DND-41 (cell line): ENCODE data around the gene ACTG1.

Source experiments
- ATAC-seq: fragments of 200-7000 bp; cut with Tn5 transposase; 3 replicates; pipeline ENCODE4 v1.9.1; 2021; ENCODE audit warnings: low read depth; ENCODE audit not compliant: insufficient read depth
- DNase-seq: peaks from one replicate; pipeline ENCODE4 v3.0.0-alpha.2; 2020
- H2AFZ ChIP-seq: 2 replicates; pipeline ENCODE4 v1.6.0; 2012; ENCODE audit warnings: low read depth, low read length
- H3K27ac ChIP-seq: 2 replicates; pipeline ENCODE4 v1.5.1; 2012; ENCODE audit warnings: low read length, inconsistent platforms
- H3K27me3 ChIP-seq: fragments of 200-600 bp; sonication (generic); 2 replicates; pipeline ENCODE4 v1.6.0; 2012; ENCODE audit warnings: low read length, mild to moderate bottlenecking, inconsistent platforms; ENCODE audit not compliant: insufficient read depth, poor library complexity
- H3K36me3 ChIP-seq: 2 replicates; pipeline ENCODE4 v1.5.1; 2012; ENCODE audit warnings: low read length, inconsistent platforms; ENCODE audit not compliant: insufficient read depth
- H3K4me1 ChIP-seq: 2 replicates; pipeline ENCODE4 v1.5.1; 2012; ENCODE audit warnings: mild to moderate bottlenecking, low read length; ENCODE audit not compliant: insufficient read depth
- H3K4me2 ChIP-seq: 2 replicates; pipeline ENCODE4 v1.6.0; 2012; ENCODE audit warnings: mild to moderate bottlenecking, moderate library complexity, low read length, inconsistent platforms; ENCODE audit not compliant: insufficient read depth
- H3K4me3 ChIP-seq, 2 experiments: fragments of 200-600 bp in 1 of 2; shearing (Covaris generic) in 1 of 2; 2 replicates each; pipeline ENCODE4 v1.5.1; 2012 to 2016; ENCODE audit warnings: inconsistent platforms in 2 of 2, low read length in 2 of 2, mild to moderate bottlenecking in 2 of 2, low read depth in 1 of 2, moderate library complexity in 1 of 2
- H3K79me2 ChIP-seq: 2 replicates; pipeline ENCODE4 v1.6.0; 2012; ENCODE audit warnings: low read length, inconsistent platforms; ENCODE audit not compliant: insufficient read depth
- H3K9ac ChIP-seq: 2 replicates; pipeline ENCODE4 v1.6.0; 2012; ENCODE audit warnings: low read depth, mild to moderate bottlenecking, inconsistent platforms, low read length, moderate library complexity
- H3K9me3 ChIP-seq: 2 replicates; pipeline ENCODE4 v1.5.1; 2012; ENCODE audit warnings: low read length, moderate library complexity, mild to moderate bottlenecking, inconsistent platforms; ENCODE audit not compliant: insufficient read depth, severe bottlenecking
- H4K20me1 ChIP-seq: 2 replicates; pipeline ENCODE4 v1.6.0; 2012; ENCODE audit warnings: low read length; ENCODE audit not compliant: insufficient read depth
- EZH2 ChIP-seq: IDR thresholded peaks from 3 replicates; pipeline ENCODE4 v1.6.1; 2012; ENCODE audit warnings: borderline replicate concordance, low read depth, mild to moderate bottlenecking, moderate library complexity, low read length, inconsistent platforms; ENCODE audit not compliant: severe bottlenecking
- TF ChIP-seq, protein P1 (sequence below): IDR thresholded peaks from 2 replicates; pipeline ENCODE4 v1.5.1; 2012; ENCODE audit warnings: borderline replicate concordance, low read length, moderate library complexity, mild to moderate bottlenecking; ENCODE audit not compliant: poor library complexity, severe bottlenecking; ENCODE audit errors: extremely low read depth

The ACTG1 gene

DNA sequence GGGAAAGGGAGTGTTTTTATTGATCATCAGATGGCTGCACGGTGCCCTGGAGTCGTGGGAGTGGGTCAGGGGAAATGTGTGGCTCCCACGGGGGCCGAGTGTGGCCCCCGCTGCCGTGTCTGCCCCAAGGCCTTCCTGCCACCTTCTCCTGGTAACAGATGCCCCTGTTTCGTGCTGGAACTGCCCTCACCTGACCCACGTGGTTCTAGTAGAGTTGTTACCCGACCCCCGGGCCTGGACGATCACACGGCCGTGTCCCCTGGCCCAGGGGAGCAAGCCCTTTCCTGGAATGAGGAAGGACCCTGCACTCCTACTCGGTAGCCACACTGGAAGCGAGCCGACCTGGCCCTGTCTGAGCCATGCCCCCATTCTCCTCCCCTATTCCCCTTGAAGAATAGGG, 37.6 kb downstream of the ACTG1 start:
- Histone ChIP-seq H3K27ac (no peak overlapping the region), H3K27me3 (no peaks in the 10 kb centered on the region), H3K4me2 (no peak overlapping the region), H3K9ac (no peak overlapping the region), H4K20me1 (no peaks in the 10 kb centered on the region), H3K4me1 (no peaks in the 10 kb centered on the region), H3K4me3 (no peak overlapping the region), H3K79me2 (no peaks in the 10 kb centered on the region), H3K9me3 (no peaks in the 10 kb centered on the region), H2AFZ (no peak overlapping the region), H3K36me3 (no peaks in the 10 kb centered on the region)
- DNase-seq (no peak), ATAC-seq (no peak)
- no peak for TF ChIP-seq EZH2
- TF ChIP-seq, protein P1, sequence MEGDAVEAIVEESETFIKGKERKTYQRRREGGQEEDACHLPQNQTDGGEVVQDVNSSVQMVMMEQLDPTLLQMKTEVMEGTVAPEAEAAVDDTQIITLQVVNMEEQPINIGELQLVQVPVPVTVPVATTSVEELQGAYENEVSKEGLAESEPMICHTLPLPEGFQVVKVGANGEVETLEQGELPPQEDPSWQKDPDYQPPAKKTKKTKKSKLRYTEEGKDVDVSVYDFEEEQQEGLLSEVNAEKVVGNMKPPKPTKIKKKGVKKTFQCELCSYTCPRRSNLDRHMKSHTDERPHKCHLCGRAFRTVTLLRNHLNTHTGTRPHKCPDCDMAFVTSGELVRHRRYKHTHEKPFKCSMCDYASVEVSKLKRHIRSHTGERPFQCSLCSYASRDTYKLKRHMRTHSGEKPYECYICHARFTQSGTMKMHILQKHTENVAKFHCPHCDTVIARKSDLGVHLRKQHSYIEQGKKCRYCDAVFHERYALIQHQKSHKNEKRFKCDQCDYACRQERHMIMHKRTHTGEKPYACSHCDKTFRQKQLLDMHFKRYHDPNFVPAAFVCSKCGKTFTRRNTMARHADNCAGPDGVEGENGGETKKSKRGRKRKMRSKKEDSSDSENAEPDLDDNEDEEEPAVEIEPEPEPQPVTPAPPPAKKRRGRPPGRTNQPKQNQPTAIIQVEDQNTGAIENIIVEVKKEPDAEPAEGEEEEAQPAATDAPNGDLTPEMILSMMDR: no peak

DNA sequence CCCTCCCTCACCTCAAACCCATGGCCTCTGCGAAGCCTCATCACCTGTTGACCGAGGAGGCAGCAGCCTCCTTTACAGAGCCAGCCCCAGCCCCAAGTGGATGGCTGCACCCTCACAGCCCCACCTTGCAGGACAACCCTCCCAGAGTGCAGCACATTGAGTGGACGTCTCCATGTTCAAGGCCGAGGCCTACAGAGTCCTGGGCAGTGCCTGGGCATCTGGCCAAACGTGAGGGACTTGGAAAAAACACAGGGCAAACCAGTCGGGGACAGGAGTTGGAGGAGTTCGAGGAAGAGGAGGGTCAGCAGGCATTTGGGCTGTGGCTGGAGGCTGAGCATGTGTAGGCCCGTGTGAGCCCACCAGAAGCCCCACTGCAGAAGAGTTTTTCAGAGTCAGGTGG, 39.6 kb downstream of the ACTG1 start:
- no peaks in the 10 kb centered on the region for H3K79me2 ChIP-seq
- no peak overlapping the region for H2AFZ ChIP-seq
- no peak overlapping the region for H3K9ac ChIP-seq
- H3K27me3 ChIP-seq: no peaks in the 10 kb centered on the region
- H3K4me2 ChIP-seq: no peak overlapping the region
- H3K27ac ChIP-seq: no peak overlapping the region
- no peak overlapping the region for H3K4me3 ChIP-seq
- H4K20me1 ChIP-seq: no peaks in the 10 kb centered on the region
- no peaks in the 10 kb centered on the region for H3K4me1 ChIP-seq
- no peak for DNase-seq
- TF ChIP-seq EZH2: no peak
- TF ChIP-seq, protein P1: no peak
- H3K36me3 ChIP-seq: no peaks in the 10 kb centered on the region
- H3K9me3 ChIP-seq: no peaks in the 10 kb centered on the region
- no peak for ATAC-seq

DNA sequence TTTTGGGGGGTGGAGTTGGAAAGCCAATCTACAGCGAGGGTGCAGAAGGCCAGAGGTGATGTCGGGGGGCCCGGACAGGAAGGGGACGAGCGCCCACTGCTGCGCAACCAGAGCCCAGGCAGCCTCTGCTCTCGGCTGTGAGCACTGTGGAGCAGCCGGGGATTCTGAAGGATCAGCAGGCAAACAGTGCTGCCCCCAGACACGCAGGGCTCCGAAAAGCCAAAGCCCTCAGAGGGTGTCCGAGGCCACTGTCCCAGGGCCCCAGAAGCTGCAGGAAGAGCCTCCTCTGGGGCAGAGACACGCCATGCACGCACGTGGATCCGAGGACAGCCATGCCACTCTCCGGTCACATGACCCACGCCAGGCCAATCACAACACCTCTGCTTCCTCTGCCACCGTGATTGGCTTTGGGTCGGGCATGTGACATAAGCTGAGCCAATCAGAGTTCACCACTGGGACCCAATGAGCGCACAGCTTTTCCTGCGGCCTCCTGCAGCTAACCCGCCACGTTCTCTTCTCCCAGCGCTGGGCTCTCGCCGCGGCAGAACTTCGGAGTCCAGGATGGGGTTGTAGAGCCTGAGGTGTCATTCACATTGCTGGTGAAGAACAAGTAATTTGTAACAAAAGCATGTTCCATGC, 40.7 kb downstream of the ACTG1 start:
- Histone ChIP-seq H3K27ac (no peak overlapping the region), H3K4me3 (no peak overlapping the region), H3K27me3 (no peaks in the 10 kb centered on the region), H3K36me3 (no peaks in the 10 kb centered on the region), H3K4me1 (no peaks in the 10 kb centered on the region), H2AFZ (no peak overlapping the region), H4K20me1 (no peaks in the 10 kb centered on the region), H3K79me2 (no peaks in the 10 kb centered on the region), H3K9ac (no peak overlapping the region), H3K4me2 (no peak overlapping the region), H3K9me3 (no peaks in the 10 kb centered on the region)
- ATAC-seq (peak; percentile 54; the same call in 2 of the 3 replicates), DNase-seq (peak; percentile 47)
- TF ChIP-seq, protein P1: no peak
- no peak for TF ChIP-seq EZH2
